Activated CD4-positive, alpha-beta T cell treated with anti-CD3 and anti-CD28 coated beads, Interleukin-2, amount 10 ng/mL, durations not matched to agents 7 days and 5 days (primary cell): ENCODE data around the gene APOF. TPM values are rescaled to one million over a fixed set of nuclear protein-coding genes. Genes with fewer than 3 reads are reported as not detected.
"Not testable (repeated sequence)": the region's sequence is repeated elsewhere in the genome, so short reads cannot be mapped to it uniquely, and the experiment has no call there.

Source experiments
- CTCF ChIA-PET: fragments of 350-600 bp; sonication (Branson Sonifier 250); formaldehyde crosslinking; loops from one replicate; lab custom pipeline; 2021; ENCODE audit warnings: antibody characterized with exemption; lab: Charles Lee
- POLR2A ChIA-PET: fragments of 350-600 bp; sonication (Branson Sonifier 250); formaldehyde crosslinking; loops from one replicate; lab custom pipeline; 2021; ENCODE audit warnings: antibody characterized with exemption; lab: Charles Lee
- DNase-seq: peaks from one replicate; pipeline ENCODE4 v3.0.0-alpha.2; 2020
- H3K27ac Mint-ChIP-seq: one replicate; pipeline ENCODE4 v1.8.0; 2021; ENCODE audit warnings: mild to moderate bottlenecking, moderate library complexity, mixed read lengths
- H3K27me3 Mint-ChIP-seq: one replicate; pipeline ENCODE4 v1.8.0; 2021; ENCODE audit warnings: mixed read lengths
- H3K36me3 Mint-ChIP-seq: one replicate; pipeline ENCODE4 v1.8.0; 2021; ENCODE audit warnings: low read depth, mixed read lengths
- H3K4me1 Mint-ChIP-seq: one replicate; pipeline ENCODE4 v1.8.0; 2021; ENCODE audit warnings: mixed read lengths
- H3K4me3 Mint-ChIP-seq: one replicate; pipeline ENCODE4 v1.8.0; 2021; ENCODE audit warnings: mild to moderate bottlenecking, moderate library complexity, mixed read lengths
- H3K9me3 Mint-ChIP-seq: one replicate; pipeline ENCODE4 v1.8.0; 2021; ENCODE audit warnings: mixed read lengths
- total RNA-seq, 2 experiments: library from RNA; stranded (reverse); gene quantifications; one replicate each; pipeline ENCODE4 v1.2.3, GENCODE V29; 2021

The APOF gene
- total RNA-seq, 2 experiments from 2014 or later = not detected

DNA sequence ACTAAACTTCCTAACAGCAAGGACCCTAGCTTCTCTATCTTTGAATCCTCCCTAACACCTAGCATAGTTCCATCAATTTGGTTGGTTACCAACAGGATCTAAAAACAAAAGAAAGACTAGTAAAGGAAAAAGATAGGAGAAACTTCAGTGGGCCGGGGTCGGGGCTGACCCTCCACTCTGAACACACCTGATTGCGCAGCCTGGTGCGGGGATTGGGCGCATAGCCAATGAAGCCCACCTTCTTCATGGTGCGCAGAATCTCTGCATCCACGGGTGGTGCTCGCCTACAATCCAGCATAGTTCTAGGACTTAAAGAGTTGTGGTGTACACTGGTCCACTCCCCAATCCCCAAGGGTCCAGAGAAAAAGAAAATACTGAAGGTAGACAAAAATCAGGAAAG lies 36.5 kb downstream of the APOF start:
- Mint-ChIP-seq H3K9me3 (no peaks in the 10 kb centered on the region), H3K27me3 (no peaks in the 10 kb centered on the region), H3K4me3 (no peak overlapping the region), H3K27ac (no peak overlapping the region), H3K36me3 (peaks cover 26% of the 10 kb centered on the region), H3K4me1 (peaks cover under 1% of the 10 kb centered on the region)
- no peak for DNase-seq
- ChIA-PET POLR2A (no interaction called here), CTCF (interaction anchor here (1.4 to 2.2 kb wide), 2 partner anchors 10 kb away, joined by 3 to 7 read pairs; partner anchors contain the start of gene CNPY2)

- CTCF ChIA-PET = interaction anchor here (0.6 to 2.2 kb wide), 4 partner anchors 8 to 360 kb away, joined by 3 to 7 read pairs (median 4); partner anchors contain the start of genes CNPY2 and SLC39A5
- Mint-ChIP-seq H3K9me3 (no peaks in the 10 kb centered on the region), H3K27ac (no peak overlapping the region), H3K27me3 (no peaks in the 10 kb centered on the region), H3K4me1 (peaks cover 3% of the 10 kb centered on the region), H3K4me3 (no peak overlapping the region), H3K36me3 (peaks cover 32% of the 10 kb centered on the region)
- no peak for DNase-seq
- POLR2A ChIA-PET = interaction anchor here (0.7 kb wide), 1 partner anchor 25 kb away, joined by 3 read pairs; no protein-coding TSS in a partner anchor
Observed at GRCh38 chr12:56324206-56324605, 38.5 kb downstream of the APOF start.

GRCh38 chr12:56321610-56322009 lies 41.0 kb downstream of the APOF start:
- H3K36me3 Mint-ChIP-seq = peaks cover 31% of the 10 kb centered on the region
- DNase-seq, H3K27me3 Mint-ChIP-seq, POLR2A ChIA-PET, H3K27ac Mint-ChIP-seq, H3K9me3 Mint-ChIP-seq, H3K4me1 Mint-ChIP-seq, H3K4me3 Mint-ChIP-seq: not testable (repeated sequence)
- CTCF ChIA-PET = interaction anchor here (0.8 to 1.3 kb wide), 2 partner anchors 11 to 13 kb away, joined by 3 to 4 read pairs; no protein-coding TSS in a partner anchor

- CTCF ChIA-PET = interaction anchor here (0.6 to 1.3 kb wide), 5 partner anchors 11 to 1823 kb away, joined by 3 to 5 read pairs (median 4); partner anchors contain the start of genes PAN2 and SMARCC2
- no peak overlapping the region for H3K27ac Mint-ChIP-seq
- peaks cover 12% of the 10 kb centered on the region for H3K4me1 Mint-ChIP-seq
- no peaks in the 10 kb centered on the region for H3K27me3 Mint-ChIP-seq
- POLR2A ChIA-PET = interaction anchor here (0.6 kb wide), 1 partner anchor 18 kb away, joined by 10 read pairs; the partner anchor contains the start of gene IL23A
- no peak overlapping the region for H3K4me3 Mint-ChIP-seq
- no peak for DNase-seq
- no peaks in the 10 kb centered on the region for H3K9me3 Mint-ChIP-seq
- H3K36me3 Mint-ChIP-seq = peaks cover 28% of the 10 kb centered on the region
Observed at GRCh38 chr12:56321027-56321426, 41.6 kb downstream of the APOF start.

- Mint-ChIP-seq H3K27ac (no peak overlapping the region), H3K4me1 (peaks cover 23% of the 10 kb centered on the region)
- CTCF ChIA-PET = interaction anchor here (2.3 kb wide), 1 partner anchor 16 kb away, joined by 8 read pairs; the partner anchor contains the start of gene PAN2
Observed at GRCh38 chr12:56317675-56318074, 45.0 kb downstream of the APOF start.

DNA sequence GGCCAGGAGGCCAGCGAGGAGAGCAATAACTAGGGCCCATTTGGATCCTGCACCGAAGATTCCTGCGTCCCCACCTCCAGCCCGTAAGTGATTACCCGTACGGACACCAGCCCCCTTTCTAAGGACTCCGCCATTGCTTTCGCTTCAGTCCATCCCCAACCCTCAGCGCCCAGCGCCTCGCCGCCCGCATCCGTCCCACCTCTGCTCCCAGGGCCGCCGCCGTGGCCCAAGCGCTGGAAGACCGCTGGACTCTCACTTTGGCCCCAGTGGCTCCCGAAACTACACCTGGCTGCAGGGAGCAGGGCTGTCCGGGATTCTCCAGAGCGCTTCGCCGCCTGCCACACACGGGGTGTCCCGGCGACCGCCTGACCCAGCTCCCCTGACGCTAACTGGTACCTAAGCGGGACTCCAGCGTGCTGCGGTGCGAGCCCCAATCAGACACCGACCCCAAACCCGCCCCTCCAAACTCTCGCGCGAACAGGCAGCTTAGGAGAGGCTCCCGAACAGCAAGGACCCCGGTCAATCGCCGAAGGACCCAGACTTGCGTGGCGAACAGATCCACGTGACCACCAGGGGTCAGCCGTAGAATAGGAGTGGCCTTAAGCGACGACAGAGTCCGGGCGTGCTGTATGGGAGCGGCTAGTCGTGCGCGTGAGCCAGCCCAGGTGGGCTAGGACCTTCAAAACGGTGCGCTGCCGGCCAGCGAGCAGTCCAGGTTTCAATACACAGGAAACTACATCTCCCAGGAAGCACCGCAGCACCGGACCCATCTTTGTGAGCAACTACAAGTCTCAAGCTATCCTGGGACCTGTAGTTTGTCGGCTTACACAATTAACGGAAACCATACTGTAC lies 46.8 kb downstream of the APOF start, which contains the start of gene CNPY2:
Gene CNPY2, minus strand, starts transcription at position 367 of the 852 bp plus-strand sequence. CDS start 771 bp downstream, outside the sequence.
- H3K4me3 Mint-ChIP-seq = peak within 1 kb of the TSS; percentile 97
- H3K36me3 Mint-ChIP-seq = peaks cover 23% of the 10 kb centered on the region

More at GRCh38 chr12:56317675-56318074, 45.0 kb downstream of the APOF start:
- Mint-ChIP-seq H3K4me3 (no peak overlapping the region), H3K9me3 (no peaks in the 10 kb centered on the region), H3K36me3 (peaks cover 22% of the 10 kb centered on the region), H3K27me3 (no peaks in the 10 kb centered on the region)
- no peak for DNase-seq
- POLR2A ChIA-PET = no interaction called here

DNA sequence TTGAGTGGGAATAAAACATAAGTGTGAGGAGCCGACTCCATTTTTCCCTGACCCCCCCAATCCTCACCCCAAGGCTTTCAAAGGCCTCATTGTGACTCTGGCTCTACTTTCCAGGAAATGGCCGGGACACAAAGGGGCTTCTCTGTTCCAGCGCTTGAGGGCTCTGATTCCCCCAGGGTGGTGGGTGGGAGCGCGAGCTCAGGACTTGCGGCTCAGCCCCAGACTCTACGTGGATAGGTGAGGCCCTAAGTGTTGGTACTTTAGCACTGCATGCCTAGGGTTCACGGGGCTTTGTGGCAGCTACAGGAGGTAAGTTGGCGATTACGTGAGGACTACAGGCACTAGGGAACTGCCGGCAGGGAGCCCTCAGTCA lies 47.4 kb downstream of the APOF start:
- DNase-seq = no peak
- Mint-ChIP-seq H3K27me3 (no peaks in the 10 kb centered on the region), H3K4me3 (peak overlapping the region; percentile 97), H3K4me1 (peaks cover 24% of the 10 kb centered on the region), H3K36me3 (peaks cover 27% of the 10 kb centered on the region), H3K27ac (peak overlapping the region; percentile 97), H3K9me3 (no peaks in the 10 kb centered on the region)
- CTCF ChIA-PET = interaction anchor here (1.0 to 2.3 kb wide), 17 partner anchors 8 to 258 kb away, joined by 3 to 8 read pairs (median 6); partner anchors contain the start of genes IL23A, PAN2, SMARCC2 and SPRYD4
- POLR2A ChIA-PET = interaction anchor here (1.6 kb wide), 1 partner anchor 44 kb away, joined by 10 read pairs; the partner anchor contains the start of gene STAT2

More for the DNA sequence above, 46.8 kb downstream of the APOF start, which contains the start of gene CNPY2:
- CTCF ChIA-PET = interaction anchor here (0.6 to 2.3 kb wide), 21 partner anchors 9 to 257 kb away, joined by 3 to 8 read pairs (median 5); partner anchors contain the start of genes IL23A, PAN2, SMARCC2 and SPRYD4
- Mint-ChIP-seq H3K27me3 (no peaks in the 10 kb centered on the region), H3K9me3 (no peaks in the 10 kb centered on the region), H3K4me1 (peaks cover 24% of the 10 kb centered on the region), H3K27ac (peak within 1 kb of the TSS; percentile 97)
- DNase-seq = peak; percentile 96
- POLR2A ChIA-PET = interaction anchor here (0.6 to 1.6 kb wide), 4 partner anchors 31 to 498 kb away, joined by 3 to 10 read pairs (median 4); partner anchors contain the start of genes ORMDL2 and STAT2

GRCh38 chr12:56311003-56311402 lies 51.7 kb downstream of the APOF start:
- POLR2A ChIA-PET = no interaction called here
- Mint-ChIP-seq H3K36me3 (peaks cover 28% of the 10 kb centered on the region), H3K27me3 (no peaks in the 10 kb centered on the region), H3K4me3 (no peak overlapping the region), H3K4me1 (peaks cover 13% of the 10 kb centered on the region), H3K9me3 (no peaks in the 10 kb centered on the region), H3K27ac (peak overlapping the region; percentile 50)
- CTCF ChIA-PET = interaction anchor here (0.6 to 1.6 kb wide), 9 partner anchors 10 to 444 kb away, joined by 3 to 8 read pairs (median 5); partner anchors contain the start of genes PAN2, SMARCC2 and ZC3H10
- DNase-seq = no peak

Other genes starting within 250 kb of the APOF start
- gene RPL41, start 246.2 kb downstream of the APOF start, total RNA-seq = 1,000 to 10,000 TPM; 3,940 to 4,815 TPM
- 1 to 10 TPM; 8.2 to 9.1 TPM for gene ZC3H10, start 244.6 kb downstream of the APOF start, total RNA-seq
- 100 to 1,000 TPM; 367 to 399 TPM for gene ESYT1, start 234.6 kb downstream of the APOF start, total RNA-seq
- gene MYL6B, start 210.3 kb downstream of the APOF start, total RNA-seq = 10 to 100 TPM; 56.6 to 63.4 TPM
- 1,000 to 10,000 TPM; 1,336 to 1,525 TPM for gene MYL6, start 204.5 kb downstream of the APOF start, total RNA-seq
- 100 to 1,000 TPM; 140 to 173 TPM for gene SMARCC2, start 173.4 kb downstream of the APOF start, total RNA-seq
- 10 to 100 TPM; 30.1 to 31.6 TPM for gene RNF41, start 140.9 kb downstream of the APOF start, total RNA-seq
- gene NABP2, start 138.5 kb downstream of the APOF start, total RNA-seq = 10 to 100 TPM; 56.7 to 63.5 TPM
- under 1 TPM in 1 of 2 experiments, not detected in 1; 0.64 TPM for gene SLC39A5, start 132.8 kb downstream of the APOF start, total RNA-seq
- gene ANKRD52, start 104.5 kb downstream of the APOF start, total RNA-seq = 10 to 100 TPM; 39.0 to 45.9 TPM
- gene COQ10A, start 95.9 kb downstream of the APOF start, total RNA-seq = 10 to 100 TPM; 15.3 to 17.1 TPM
- 100 to 1,000 TPM; 177 to 201 TPM for gene CS, start 62.5 kb downstream of the APOF start, total RNA-seq
- 100 to 1,000 TPM in 1 of 2 experiments, 10 to 100 TPM in 1; 96.2 to 105 TPM for gene CNPY2, start 46.9 kb downstream of the APOF start, total RNA-seq
- gene PAN2, start 28.9 kb downstream of the APOF start, total RNA-seq = 10 to 100 TPM; 76.9 to 78.9 TPM
- 1 to 10 TPM; 6.1 to 8.0 TPM for gene IL23A, start 24.0 kb downstream of the APOF start, total RNA-seq
- 100 to 1,000 TPM; 391 to 398 TPM for gene STAT2, start 2.8 kb downstream of the APOF start, total RNA-seq
- gene TIMELESS, start 86.6 kb upstream of the APOF start, total RNA-seq = 10 to 100 TPM; 59.5 to 63.6 TPM
- gene MIP, start 91.8 kb upstream of the APOF start, total RNA-seq = not detected
- 1 to 10 TPM; 3.8 to 3.9 TPM for gene SPRYD4, start 105.7 kb upstream of the APOF start, total RNA-seq
- gene GLS2, start 125.3 kb upstream of the APOF start, total RNA-seq = 1 to 10 TPM; 1.1 to 1.9 TPM
- gene RBMS2, start 159.0 kb upstream of the APOF start, total RNA-seq = 1 to 10 TPM; 4.5 to 6.0 TPM